GM15510 (cell line): ENCODE measurements around the gene COL23A1.

ENCODE experiments used
- POLR2A ChIP-seq: IDR thresholded peaks from 3 replicates; pipeline ENCODE4 v1.6.1; 2011; ENCODE audit warnings: borderline replicate concordance; ENCODE audit not compliant: insufficient read length; ENCODE audit errors: extremely low read depth

Gene COL23A1

DNA sequence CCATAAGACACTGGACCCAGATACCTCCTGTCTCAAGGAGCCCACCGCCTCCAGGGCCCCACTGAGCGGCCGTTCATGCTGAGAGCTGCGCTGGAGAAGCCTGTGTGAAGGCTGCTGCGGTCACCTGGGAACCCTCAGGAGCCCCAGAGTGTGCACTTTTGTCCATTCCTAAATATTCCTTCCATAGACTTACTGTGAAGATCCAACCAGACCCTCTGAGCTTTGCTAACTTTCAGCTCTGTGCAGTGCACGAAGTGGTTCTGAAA lies 119.5 kb downstream of the COL23A1 start:
- no peak for TF ChIP-seq POLR2A

DNA sequence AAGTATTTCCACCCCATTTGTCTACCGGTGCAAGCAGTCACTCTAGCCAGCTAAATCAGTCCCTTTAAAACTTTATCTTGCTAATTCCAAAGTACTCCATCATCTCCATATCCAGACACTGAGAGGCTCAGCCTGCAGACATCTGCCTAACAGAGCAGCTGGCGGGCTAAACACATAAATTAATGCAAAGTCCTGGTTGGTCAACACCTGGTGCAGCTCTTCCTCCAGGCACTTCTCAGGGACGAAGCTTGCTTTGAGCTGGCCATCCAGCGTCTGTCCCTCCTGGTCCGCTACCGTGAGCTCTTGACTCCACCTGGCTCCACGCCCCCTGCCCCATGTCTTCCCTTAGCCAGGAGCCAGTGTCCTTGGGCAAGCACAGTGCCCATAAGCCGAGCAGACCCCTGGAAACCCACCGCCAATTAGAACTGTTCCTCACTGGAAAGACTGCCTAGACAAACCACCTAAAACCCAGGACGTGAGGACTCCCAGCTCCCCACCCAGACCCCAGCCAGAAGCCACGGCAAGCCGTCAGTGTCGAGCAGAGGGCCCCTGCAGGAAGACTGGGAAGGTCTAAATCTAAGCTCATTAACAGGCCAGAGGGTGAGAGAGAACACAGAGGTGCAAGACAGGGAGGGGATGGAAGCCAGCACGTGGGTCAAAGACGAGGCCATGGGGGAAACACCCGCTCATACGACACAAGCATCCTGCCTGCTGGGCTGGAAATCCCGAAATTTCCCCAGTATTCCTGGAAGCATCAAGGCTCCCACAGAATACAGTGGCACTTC lies 120.0 kb downstream of the COL23A1 start:
- TF ChIP-seq POLR2A: no peak

DNA sequence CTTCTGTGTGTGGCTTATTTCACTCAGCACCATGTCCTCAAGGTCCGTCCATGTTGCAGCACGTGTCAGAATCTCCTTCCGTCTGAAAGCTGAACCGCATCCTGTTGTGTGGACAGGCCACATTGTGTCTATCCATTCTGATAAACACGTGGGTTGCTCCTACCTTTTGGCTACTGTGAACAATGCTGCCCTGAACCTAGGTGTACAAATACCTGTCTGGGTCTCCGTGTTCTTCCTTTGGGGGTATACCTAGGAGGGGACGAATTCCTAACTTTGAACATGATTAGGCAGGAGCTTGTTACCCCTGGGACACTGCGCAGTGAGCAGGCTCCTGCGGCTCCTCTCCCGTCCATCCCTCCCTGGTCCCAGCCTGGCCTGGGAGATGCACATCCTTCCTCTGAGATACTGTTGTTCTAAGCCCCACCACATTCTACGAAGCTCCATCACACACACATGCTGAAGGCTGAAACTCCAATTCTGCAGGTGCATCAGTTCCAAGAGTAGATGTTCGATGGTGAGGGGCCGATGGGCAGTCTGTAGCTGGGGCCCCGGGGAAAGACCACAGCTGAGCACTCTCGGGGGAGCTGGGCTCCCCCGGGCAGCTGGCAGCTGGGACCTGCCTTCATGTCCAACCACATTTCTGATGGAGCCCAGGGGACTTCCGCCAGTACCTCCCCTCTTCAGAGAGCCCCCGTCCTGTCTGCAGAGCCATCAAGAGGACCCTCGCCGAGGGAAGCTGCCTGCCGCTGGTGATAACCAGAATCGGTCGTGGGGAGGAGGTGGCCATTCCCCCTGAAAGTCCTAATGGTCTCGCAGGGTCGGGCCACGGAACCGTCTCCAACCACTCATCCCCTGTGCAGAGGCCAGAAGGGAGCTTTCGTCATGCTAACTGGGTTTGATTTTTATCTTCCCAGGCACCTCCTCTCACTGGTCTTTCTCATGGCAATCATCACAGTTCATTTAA lies 120.9 kb downstream of the COL23A1 start:
- TF ChIP-seq POLR2A: no peak

DNA sequence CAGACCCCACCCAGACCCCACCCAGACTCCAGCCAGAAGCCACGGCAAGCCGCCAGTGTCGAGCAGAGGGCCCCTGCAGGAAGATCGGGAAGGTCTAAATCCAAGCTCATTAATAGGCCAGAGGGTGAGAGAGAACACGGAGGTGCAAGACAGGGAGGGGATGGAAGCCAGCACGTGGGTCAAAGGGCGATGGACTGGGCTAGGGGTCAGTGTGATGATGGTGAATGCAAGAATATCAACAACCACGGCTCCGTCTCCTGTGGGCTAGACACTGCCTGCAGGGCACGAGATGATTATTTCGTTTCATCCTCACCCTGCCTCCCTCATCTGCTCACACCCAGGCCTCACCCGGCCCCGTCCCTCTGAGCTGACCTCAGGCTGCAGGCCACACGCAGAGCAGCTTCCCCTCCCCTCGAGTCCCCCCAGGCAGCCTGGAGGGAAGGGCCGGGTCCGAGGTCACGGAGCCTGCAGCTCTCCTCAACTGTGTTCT lies 122.0 kb downstream of the COL23A1 start:
- TF ChIP-seq POLR2A: no peak

DNA sequence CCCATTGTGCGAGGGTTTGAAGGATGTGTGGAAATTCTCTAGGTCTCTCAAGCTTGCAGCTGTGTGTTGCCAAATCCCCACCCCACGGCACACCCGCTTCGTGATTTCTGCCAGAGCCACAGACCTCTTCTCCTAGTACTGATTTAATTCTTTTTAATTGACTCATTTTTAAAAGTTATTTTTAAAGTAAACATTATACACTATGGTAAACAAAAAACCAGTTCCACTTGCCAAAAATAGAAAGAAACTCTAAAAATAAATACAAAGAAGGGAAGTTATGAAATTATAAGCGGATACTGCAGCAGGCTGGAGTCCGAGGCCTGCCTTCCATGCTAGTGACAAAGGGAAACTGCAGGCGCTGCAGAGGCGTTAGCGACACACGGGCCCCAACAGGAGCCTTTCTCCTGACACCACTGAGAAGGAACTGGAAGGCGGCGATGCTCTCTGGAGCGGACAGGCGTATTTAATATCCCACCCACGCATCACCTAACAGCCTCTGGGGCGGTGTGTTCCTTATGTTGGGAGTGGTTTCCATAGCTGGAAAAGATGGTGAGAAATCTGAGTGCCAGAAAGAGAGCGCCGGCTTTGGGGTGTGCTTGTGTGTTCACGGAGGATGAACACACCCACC lies 122.5 kb downstream of the COL23A1 start:
- no peak for TF ChIP-seq POLR2A

DNA sequence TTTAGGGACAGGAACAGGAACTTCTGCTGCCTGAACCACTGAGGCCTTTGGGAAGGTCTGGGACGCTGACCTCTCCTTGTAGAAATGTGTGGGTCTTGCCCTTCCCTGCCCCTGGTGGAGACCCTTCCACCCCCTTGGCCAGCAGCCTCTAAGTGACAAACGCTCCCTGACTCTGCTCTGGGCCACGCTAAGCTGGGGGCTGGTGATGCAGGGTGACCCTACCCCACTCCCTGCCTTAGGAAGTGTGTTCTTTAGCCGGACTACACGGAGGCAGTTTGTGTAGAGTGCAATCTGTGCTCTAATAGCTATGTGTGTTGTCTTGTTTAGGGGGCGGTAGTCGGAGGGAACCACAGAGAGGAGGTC lies 123.0 kb downstream of the COL23A1 start:
- TF ChIP-seq POLR2A: no peak

DNA sequence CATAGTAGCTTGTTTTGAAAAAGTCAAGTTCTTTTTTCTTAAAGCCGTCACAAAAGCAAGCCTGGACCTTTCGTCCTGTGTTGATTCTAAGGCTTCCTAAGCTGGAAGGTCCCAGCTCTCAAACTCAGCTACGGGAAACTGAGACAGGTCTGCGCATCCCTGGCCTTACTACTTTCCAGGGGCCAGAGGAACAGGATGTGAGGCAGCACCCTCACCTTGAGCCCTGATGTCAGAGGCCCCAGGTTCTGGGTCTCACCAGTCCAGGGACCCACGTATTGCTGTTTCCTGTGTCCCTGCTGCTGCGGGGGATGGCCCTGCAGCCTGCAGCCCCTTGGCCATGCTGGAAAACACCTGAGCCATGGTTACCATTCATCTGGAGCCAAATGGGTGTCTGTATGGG lies 123.9 kb downstream of the COL23A1 start:
- no peak for TF ChIP-seq POLR2A

DNA sequence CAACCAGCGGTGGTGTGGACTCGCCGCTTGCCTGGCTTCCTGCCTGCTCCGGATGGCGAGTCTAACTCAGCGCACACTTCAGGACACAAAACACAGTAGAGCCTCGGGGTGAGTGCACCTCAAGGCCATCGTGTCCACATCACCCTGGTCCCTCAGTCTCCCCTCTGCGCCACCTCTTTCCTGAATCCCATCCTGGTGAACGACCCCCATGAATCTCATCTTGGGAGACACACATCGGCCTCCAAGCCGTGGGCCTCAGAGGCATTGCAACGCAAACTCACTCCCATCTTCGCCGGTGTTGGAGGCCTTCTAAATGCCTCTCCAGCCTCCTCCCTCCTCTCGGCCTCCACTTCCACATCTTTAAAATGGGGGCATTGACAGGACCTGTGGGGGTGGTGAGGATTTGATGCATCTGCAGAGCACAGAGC lies 124.3 kb downstream of the COL23A1 start:
- TF ChIP-seq POLR2A: no peak

DNA sequence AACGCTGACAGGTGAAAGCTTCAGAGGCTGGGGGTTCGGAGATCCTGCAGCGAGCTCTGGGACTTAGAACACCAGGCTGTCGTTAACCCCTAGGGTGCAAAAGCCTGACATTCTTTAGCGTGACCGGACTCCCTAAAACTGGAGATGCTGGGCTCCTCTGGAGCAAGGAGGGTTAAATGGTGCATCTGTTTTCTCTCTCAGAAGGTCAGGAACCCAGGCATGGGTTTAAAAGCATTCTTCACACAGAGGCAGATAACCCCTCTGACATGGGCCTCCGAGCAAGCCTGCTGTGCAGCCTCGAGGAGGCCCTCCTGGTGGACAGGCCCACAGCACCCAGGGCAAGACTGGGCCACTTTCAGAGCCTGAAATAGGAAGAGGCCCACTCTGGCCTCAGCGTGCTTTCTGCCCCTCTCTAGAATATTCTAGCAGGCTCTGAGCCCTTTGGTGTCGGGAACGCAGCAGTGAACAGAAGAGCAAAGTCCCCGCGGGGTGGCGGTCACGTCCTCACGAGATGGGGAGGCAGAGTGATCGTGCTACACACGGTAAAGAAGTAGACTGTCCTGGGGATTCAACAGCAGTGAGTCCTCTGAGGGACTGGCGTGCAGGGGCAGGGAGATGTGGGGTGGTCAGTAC lies 124.8 kb downstream of the COL23A1 start:
- no peak for TF ChIP-seq POLR2A

DNA sequence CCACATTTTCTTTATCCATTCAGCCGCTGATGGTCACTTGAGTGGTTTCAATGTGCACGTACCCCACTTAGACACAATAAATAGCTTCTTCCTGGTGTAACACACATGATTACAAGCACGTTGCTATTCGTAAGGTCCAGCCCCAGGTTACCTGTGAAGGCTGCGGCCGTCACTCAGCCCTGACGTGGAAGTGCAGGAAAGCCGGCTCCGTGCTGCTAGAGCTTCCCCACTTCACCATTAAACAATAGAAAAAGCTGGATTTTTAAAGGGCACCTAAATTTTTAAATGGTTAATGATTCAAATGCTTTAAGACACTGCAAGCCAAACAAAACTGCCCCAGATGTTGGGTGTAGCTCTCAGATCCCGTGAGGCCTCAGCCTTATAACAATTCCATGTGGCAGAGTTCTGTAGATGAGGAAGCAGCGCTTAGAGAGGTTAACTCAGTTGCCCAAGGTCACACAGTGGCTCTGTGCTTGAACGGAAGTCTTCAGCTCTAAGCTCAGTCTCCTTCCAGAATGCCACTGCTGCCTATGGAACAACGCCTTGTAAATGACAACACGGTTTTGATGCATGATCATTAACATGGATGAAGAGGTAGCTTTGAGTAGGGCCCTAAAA lies 125.7 kb downstream of the COL23A1 start:
- no peak for TF ChIP-seq POLR2A

DNA sequence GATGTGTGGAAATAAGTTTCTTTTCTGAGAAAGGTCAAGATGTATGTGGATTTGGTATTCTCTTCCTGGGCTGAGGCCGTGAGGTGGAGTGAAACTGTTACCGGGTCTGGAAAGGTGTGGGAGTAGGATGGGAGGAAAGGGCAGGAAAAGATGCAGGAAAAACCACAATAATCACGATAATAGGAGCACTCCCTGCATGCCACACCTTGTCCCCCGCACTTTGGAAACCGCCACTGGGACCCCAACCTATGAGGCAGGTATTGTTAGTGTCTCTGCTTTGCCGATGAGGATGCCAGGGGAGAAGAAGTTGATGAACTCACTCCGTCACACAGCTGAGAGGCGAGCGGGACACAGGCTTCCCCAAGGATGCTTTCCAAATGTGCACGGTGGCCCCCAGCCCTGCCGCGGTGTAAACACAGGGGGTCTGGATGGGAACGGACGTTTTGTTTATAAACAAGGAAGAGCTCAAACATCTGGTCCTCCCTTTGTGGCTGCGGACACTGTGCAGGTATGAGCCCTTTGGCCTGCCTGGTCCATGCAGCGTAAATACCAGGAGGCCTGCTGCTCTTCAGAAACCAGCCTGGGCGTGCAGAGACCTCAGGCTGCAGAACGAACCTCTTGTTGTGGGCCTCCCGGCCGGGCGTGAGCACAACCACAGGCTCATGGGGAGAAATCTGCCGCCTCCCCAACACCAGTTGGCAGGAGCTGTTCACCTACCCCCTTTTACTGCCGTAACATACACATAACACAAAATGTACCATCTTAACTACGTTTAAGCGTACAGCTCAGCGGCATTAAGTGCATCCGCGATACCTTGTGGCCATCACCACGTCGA lies 126.7 kb downstream of the COL23A1 start:
- TF ChIP-seq POLR2A: no peak

DNA sequence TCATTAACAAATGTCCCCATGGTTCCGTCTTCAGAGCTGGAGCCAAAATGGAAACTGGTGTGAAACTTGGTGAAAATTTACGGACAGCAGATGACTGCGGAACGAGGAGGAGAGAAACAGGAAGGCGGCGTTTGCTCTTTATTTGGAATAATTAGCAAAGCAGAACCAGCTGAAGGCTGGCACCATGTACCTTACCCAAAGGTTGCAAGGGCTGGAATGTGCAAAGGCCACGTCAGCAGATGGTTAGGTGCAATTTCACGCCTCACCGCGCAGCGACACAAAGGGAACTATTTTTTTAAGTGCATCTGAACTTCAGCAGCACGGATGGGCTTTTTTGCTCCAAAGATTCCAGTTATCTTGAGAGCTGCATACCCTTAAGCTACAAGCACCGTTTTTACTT lies 127.4 kb downstream of the COL23A1 start:
- TF ChIP-seq POLR2A: no peak

DNA sequence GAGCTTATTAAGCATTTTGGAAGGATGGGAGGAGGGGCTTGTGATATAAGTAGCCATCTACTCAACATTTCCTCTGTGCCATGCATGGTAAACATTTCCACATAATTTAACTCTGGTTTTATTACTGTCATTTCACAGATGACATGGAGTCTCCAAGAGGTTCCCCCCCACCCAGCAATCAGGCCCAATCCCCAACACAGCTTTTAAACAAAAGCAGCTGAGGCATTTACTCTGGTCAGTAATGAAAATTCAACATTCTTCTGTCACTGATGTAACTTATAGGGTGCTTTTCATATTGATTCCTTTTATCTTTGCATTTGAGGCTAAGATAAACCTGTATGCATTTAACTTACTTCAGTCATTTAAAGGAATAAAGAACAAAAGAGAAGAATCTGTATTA lies 128.1 kb downstream of the COL23A1 start:
- TF ChIP-seq POLR2A: no peak
